Lung (tissue), 12 donors: ENCODE data around the gene DUSP28. TPM values are rescaled to one million over a fixed set of nuclear protein-coding genes. Genes with fewer than 3 reads are reported as not detected.

Experiments used
- ATAC-seq: fragments of 200-7000 bp; cut with Tn5 transposase; one replicate; pipeline ENCODE4 v1.9.1; 2020; ENCODE audit warnings: moderate number of reproducible peaks; ENCODE audit not compliant: insufficient read depth, low FRiP score
- DNase-seq, 3 donors: peaks; one replicate each; pipeline ENCODE4 v3.0.0-alpha.2; 2013 to 2017
- H3K27ac ChIP-seq, 2 donors: one replicate each; pipeline ENCODE4 v1.5.1; 2013; ENCODE audit warnings: mild to moderate bottlenecking in 2 of 2, moderate library complexity in 2 of 2, control low read depth in 1 of 2, inconsistent platforms in 1 of 2, low read depth in 1 of 2, low read length in 1 of 2
- H3K27me3 ChIP-seq, 3 donors: one replicate each; pipeline ENCODE4 v1.5.1; 2013; ENCODE audit warnings: low read length in 2 of 3; ENCODE audit not compliant: control insufficient read depth in 3 of 3, insufficient read depth in 3 of 3
- H3K36me3 ChIP-seq, 4 donors: one replicate each; pipeline ENCODE4 v1.5.1; 2013; ENCODE audit warnings: low read length in 4 of 4, mild to moderate bottlenecking in 1 of 4, moderate library complexity in 1 of 4; ENCODE audit not compliant: control insufficient read depth in 4 of 4, insufficient read depth in 4 of 4
- H3K4me1 ChIP-seq, 5 donors: one replicate each; pipeline ENCODE4 v1.5.1; 2013; ENCODE audit warnings: low read length in 5 of 5, mild to moderate bottlenecking in 2 of 5, moderate library complexity in 1 of 5; ENCODE audit not compliant: control insufficient read depth in 5 of 5, insufficient read depth in 5 of 5
- H3K4me3 ChIP-seq: one replicate; pipeline ENCODE4 v1.5.1; 2013; ENCODE audit warnings: mild to moderate bottlenecking, control low read depth, moderate library complexity
- H3K9ac ChIP-seq, 2 donors: one replicate each; pipeline ENCODE4 v1.5.1; 2013; ENCODE audit warnings: low read length in 2 of 2, control low read depth in 1 of 2; ENCODE audit not compliant: insufficient read depth in 1 of 2
- H3K9me3 ChIP-seq, 4 donors: one replicate each; pipeline ENCODE4 v1.5.1; 2013; ENCODE audit warnings: low read length in 3 of 4, mild to moderate bottlenecking in 1 of 4, moderate library complexity in 1 of 4; ENCODE audit not compliant: control insufficient read depth in 4 of 4, insufficient read depth in 3 of 4
- CTCF ChIP-seq: IDR thresholded peaks from 2 replicates; pipeline ENCODE4 v1.5.1; 2012; ENCODE audit warnings: mild to moderate bottlenecking; ENCODE audit errors: control extremely low read depth, extremely low read depth
- WGBS, 2 donors: extraction: QIAGEN DNeasy Blood & Tissue Kit; methylation state at CpG; one replicate each; pipeline ENCODE4 v1.1.7; 2013; 5-methylcytosine and 5-hydroxymethylcytosine counted together
- polyA plus RNA-seq, 2 donors: library from polyadenylated mRNA; stranded (reverse); fragments of 200-250 nt; gene quantifications; one replicate each; pipeline ENCODE4 v1.2.1, GENCODE V29; 2013
- total RNA-seq, 2 donors: library from RNA; depleted of rRNA in 1 of 2; stranded (reverse); fragments of >200 nt in 1 of 2; gene quantifications; one replicate each; pipeline ENCODE4 v1.2.1, GENCODE V29; 2014 to 2021
- donor health status: control.
- donor health status: control.
- donor health status: Bipolar disorder and iron deficiency.
- donor health status: healthy.
- donor health status: DM: yes; HTN: yes; CAD: no.

The DUSP28 gene
- total and polyA plus RNA-seq, 4 donors = 2.8 to 7.7 (median 5.2) TPM

- Histone ChIP-seq H3K9me3 (no peaks in the 10 kb centered on the region), H3K4me1 (peaks cover 0 to 23% (median 4%) of the 10 kb centered on the region in 5 donors), H3K36me3 (peaks cover 0 to 61% (median 1%) of the 10 kb centered on the region in 4 donors), H3K27me3 (no peaks in the 10 kb centered on the region), H3K27ac (no peak overlapping the region), H3K9ac (no peak overlapping the region), H3K4me3 (no peak overlapping the region)
- ATAC-seq (no peak), DNase-seq (no peak)
- 91 to 96% methylated on average over 18 to 20 of the region's 20 CpGs for WGBS, 2 donors
- no peak for TF ChIP-seq CTCF
Measured at GRCh38 chr2:240573071-240573515, 12.9 kb downstream of the DUSP28 start.

DNA sequence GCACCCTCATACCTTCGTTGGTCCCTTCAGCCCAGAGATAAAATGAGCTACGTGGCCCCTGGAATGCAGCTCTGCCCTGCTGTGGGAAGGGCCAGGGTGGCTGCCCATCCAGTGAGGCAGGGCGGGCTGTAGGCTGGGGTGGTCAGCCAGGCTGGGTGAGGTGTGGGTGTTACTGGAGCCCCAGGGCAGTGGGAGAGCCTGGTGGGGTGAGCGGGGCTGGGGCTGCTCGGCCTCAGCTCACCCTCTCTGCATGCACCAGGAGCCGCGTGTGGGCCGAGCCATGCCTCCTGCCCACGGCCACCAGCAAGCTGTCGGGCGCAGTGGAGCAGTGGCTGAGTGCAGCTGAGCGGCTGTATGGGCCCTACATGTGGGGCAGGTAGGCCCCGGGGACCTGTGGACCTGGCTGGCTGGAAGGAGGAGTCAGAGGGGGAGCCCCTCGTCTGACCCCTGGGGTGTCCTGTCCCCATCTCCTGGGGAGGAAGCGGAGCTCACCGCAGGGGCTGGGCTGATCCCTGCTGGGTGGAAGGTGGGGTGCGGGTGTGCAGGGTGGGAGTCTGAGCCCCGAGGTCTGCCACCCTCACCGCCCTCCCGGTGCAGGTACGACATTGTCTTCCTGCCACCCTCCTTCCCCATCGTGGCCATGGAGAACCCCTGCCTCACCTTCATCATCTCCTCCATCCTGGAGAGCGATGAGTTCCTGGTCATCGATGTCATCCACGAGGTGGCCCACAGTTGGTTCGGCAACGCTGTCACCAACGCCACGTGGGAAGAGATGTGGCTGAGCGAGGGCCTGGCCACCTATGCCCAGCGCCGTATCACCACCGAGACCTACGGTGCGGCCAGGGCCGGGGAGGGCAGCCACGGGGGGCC is 13.6 kb downstream of the DUSP28 start:
- H3K9me3 ChIP-seq = no peaks in the 10 kb centered on the region
- no peak overlapping the region for H3K9ac ChIP-seq
- DNase-seq = no peak
- ATAC-seq = no peak
- TF ChIP-seq CTCF = no peak
- peaks cover 0 to 26% (median 4%) of the 10 kb centered on the region in 5 donors for H3K4me1 ChIP-seq
- no peak overlapping the region for H3K27ac ChIP-seq
- WGBS, 2 donors = 93 to 96% methylated on average over 34 to 37 of the region's 37 CpGs
- no peak overlapping the region for H3K4me3 ChIP-seq
- H3K27me3 ChIP-seq = no peaks in the 10 kb centered on the region
- H3K36me3 ChIP-seq = peaks cover 0 to 67% (median 1%) of the 10 kb centered on the region in 4 donors

DNA sequence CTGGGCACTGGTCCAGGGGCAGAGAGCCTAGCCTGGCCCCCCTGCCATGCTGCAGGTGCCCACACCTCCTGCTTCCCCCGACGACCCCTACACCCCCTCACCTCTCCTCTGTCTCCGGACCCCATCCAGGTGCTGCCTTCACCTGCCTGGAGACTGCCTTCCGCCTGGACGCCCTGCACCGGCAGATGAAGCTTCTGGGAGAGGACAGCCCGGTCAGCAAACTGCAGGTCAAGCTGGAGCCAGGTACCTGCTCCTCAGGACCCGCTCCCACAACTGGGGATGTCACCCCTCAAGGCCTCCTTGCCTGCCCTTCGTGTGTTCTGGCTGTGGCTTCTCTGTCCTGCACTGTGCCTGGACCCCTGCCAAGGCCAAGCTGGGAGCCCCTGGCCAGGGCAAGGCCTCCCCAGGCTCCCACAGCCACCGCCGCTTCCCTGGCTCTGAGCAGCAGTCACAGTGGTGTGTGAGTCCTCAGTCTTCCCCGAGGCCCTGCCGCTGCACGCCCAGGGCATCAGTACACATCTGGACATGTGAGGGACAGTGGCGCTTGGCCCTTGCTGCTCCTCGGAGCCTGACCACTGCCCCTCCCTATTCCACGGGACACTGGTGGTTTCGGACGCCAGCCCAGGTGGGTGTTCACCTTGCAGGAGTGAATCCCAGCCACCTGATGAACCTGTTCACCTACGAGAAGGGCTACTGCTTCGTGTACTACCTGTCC is 14.4 kb downstream of the DUSP28 start:
- Histone ChIP-seq H3K4me3 (no peak overlapping the region), H3K36me3 (peaks cover 0 to 70% (median 1%) of the 10 kb centered on the region in 4 donors), H3K9ac (no peak overlapping the region), H3K9me3 (no peaks in the 10 kb centered on the region), H3K27me3 (no peaks in the 10 kb centered on the region), H3K27ac (no peak overlapping the region), H3K4me1 (peaks cover 0 to 30% (median 0%) of the 10 kb centered on the region in 5 donors)
- ATAC-seq (no peak), DNase-seq (no peak)
- TF ChIP-seq CTCF = no peak
- 91 to 93% methylated on average over 19 to 21 of the region's 21 CpGs for WGBS, 2 donors
